Testis (tissue), 2 donors: ENCODE measurements around the gene TP53I11.
A peak's percentile ranks its signal among the peaks of the same experiment; 100 is the strongest.

ENCODE experiments used
- CTCF ChIP-seq, 3 experiments: fragments of 450-650 bp in 2 of 3; fragments of 200-600 bp in 1 of 3; sonication (generic) in 1 of 3; IDR thresholded peaks; one replicate each; pipeline ENCODE4 v1.5.1; 2016 to 2019; ENCODE audit warnings: antibody characterized with exemption in 3 of 3, mild to moderate bottlenecking in 2 of 3, moderate library complexity in 1 of 3
- POLR2A ChIP-seq: fragments of 450-650 bp; IDR thresholded peaks from one replicate; pipeline ENCODE4 v1.6.1; 2017; ENCODE audit warnings: antibody characterized with exemption, mild to moderate bottlenecking, moderate library complexity

GRCh38 chr11:44949160-44950030, 1.3 kb downstream of the TP53I11 start:
- TF ChIP-seq POLR2A (no peak), CTCF (IDR thresholded peaks at IDR 0.05) (peak in 1 of 3 experiments; percentile 43)
